ENCODE measurements around the gene FTO.

Gene FTO

DNA sequence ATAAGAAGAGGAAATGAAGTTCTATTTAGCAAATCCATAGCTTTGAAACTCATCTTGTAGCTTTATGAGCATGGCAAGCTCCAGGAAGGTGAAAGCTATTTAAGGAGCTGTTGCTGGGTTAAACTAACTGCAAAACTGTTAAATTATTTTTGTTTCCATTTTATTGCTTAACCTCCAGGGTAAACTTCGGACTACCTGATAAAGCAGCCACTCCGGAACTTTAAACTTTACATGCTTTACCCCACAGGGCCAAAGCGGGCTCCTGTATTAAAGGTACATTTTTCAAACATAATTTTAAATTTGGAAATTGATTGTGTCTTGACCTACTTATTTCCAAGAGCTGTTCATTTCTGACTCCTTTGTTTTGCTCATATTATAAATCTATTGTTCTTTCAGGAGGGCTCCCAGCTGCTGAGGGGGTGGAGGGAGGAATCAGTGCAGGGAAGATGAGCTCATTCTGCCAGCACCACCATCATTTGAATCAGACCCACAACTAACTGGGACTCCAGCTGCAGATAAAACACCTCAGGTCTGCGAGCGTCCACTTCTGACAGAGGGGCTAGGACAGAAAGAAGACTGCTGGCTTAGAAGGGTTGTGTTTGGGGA, 424.8 kb downstream of the FTO start:
- CTCF ChIA-PET = interaction anchor here (1.5 kb wide), 1 partner anchor 12 kb away, joined by 3 read pairs; no protein-coding TSS in a partner anchor
- POLR2A ChIA-PET = no interaction called here
- DNase-seq (ENCODE audit: low read depth, low spot score) = no peak
- H3K4me3 ChIP-seq (ENCODE audit: low read depth, low read length) = no peak overlapping the region
- TF ChIP-seq, protein P1, sequence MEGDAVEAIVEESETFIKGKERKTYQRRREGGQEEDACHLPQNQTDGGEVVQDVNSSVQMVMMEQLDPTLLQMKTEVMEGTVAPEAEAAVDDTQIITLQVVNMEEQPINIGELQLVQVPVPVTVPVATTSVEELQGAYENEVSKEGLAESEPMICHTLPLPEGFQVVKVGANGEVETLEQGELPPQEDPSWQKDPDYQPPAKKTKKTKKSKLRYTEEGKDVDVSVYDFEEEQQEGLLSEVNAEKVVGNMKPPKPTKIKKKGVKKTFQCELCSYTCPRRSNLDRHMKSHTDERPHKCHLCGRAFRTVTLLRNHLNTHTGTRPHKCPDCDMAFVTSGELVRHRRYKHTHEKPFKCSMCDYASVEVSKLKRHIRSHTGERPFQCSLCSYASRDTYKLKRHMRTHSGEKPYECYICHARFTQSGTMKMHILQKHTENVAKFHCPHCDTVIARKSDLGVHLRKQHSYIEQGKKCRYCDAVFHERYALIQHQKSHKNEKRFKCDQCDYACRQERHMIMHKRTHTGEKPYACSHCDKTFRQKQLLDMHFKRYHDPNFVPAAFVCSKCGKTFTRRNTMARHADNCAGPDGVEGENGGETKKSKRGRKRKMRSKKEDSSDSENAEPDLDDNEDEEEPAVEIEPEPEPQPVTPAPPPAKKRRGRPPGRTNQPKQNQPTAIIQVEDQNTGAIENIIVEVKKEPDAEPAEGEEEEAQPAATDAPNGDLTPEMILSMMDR (IDR thresholded peaks at IDR 0.05; ENCODE audit: insufficient read depth, low read length, missing control alignments) = no peak

DNA sequence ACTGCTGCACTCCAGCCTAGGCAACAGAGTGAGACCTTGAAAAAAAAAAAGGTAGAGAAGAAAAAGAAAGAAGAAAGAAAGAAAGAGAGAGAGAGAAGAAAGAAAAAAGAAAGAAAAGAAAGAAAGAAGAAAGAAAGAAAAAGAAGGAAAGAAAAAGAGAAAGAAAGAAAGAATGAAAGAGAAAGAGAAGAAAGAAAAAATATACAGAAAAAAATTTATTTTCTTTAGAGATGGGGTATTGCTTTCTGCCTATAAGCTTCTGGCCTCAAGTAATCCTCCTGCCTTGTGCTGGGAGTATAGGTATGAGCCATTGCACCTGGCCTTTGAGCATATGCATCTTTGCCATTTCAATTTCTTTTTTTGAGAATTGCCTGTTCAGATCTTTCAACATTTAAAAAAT, 425.9 kb downstream of the FTO start:
- CTCF ChIA-PET = no interaction called here
- POLR2A ChIA-PET = no interaction called here
- TF ChIP-seq, protein P1 (IDR thresholded peaks at IDR 0.05; ENCODE audit: insufficient read depth, low read length, missing control alignments) = no peak

DNA sequence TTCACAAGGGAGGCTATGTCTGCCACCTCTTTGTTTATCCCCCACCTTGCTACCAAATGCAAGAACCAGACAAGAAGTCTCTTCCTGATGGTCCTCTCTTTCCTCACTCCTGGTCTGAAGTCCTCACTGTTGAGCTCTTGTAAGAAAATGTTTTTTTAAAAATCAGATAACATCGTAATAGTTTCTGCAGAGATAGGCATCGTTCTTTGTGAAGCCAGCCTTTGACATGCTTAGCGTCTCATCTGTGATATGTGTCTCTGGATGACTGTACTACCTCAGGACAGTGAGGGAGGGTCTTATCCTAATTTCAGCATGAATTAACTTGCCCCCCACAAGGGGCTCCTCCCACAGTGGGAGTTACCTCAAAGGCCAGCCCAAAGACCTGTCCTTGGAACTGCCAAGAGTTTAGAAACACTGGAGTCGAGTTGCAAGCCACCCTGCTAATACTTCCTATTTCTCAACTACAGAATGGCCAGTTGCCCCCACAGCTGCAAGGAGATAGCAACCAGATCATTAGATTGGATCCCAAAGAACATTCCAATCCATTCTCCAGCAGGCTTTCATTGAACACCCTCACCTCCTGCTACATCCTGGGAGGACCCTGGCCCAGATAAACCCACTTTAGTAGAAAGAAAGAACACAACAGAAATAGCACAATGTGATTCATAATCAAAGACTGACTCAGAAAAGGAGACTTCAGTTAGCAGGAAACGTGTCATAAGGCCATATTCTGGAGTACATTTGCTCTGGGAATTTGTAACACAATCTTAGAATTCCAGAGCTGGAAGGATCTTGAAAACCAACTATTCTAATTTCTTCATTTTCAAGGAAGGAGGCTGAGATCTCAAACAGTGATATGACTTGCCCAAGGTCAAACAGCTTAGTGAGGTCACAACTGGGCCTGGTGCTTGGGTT, 431.7 kb downstream of the FTO start:
- TF ChIP-seq, protein P1 (IDR thresholded peaks at IDR 0.05; ENCODE audit: insufficient read depth, low read length, missing control alignments) = no peak
- DNase-seq (ENCODE audit: low read depth, low spot score) = peak; percentile 59
- H3K4me3 ChIP-seq (ENCODE audit: low read depth, low read length) = no peak overlapping the region
- POLR2A ChIA-PET = no interaction called here
- CTCF ChIA-PET = interaction anchor here (1.2 to 1.4 kb wide), 3 partner anchors 11 to 586 kb away, joined by 3 read pairs; no protein-coding TSS in a partner anchor

More for the DNA sequence above, 425.9 kb downstream of the FTO start:
- no peak for DNase-seq (ENCODE audit: low read depth, low spot score)
- no peak overlapping the region for H3K4me3 ChIP-seq (ENCODE audit: low read depth, low read length)

DNA sequence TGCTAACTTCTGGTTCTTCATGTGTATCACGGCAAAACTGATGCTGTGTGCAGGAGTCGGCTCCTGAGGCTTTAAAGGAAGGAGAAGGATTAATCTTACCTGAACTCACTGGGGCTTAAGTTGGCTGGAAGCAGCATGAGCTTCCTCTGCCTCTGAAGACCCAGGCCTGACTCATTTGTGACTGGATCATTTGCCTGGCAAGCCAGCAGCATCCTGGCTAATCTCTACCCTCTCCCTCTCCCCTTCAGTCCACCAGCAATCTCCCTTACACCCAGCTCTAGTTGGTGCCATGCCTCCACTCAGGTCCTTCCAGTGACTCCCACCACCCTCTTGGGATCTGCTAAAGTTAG, 432.3 kb downstream of the FTO start:
- no peak overlapping the region for H3K4me3 ChIP-seq (ENCODE audit: low read depth, low read length)
- ChIA-PET POLR2A (no interaction called here), CTCF (interaction anchor here (1.2 kb wide), 1 partner anchor 587 kb away, joined by 3 read pairs; no protein-coding TSS in a partner anchor)
- no peak for DNase-seq (ENCODE audit: low read depth, low spot score)
- TF ChIP-seq, protein P1 (IDR thresholded peaks at IDR 0.05; ENCODE audit: insufficient read depth, low read length, missing control alignments) = no peak

DNA sequence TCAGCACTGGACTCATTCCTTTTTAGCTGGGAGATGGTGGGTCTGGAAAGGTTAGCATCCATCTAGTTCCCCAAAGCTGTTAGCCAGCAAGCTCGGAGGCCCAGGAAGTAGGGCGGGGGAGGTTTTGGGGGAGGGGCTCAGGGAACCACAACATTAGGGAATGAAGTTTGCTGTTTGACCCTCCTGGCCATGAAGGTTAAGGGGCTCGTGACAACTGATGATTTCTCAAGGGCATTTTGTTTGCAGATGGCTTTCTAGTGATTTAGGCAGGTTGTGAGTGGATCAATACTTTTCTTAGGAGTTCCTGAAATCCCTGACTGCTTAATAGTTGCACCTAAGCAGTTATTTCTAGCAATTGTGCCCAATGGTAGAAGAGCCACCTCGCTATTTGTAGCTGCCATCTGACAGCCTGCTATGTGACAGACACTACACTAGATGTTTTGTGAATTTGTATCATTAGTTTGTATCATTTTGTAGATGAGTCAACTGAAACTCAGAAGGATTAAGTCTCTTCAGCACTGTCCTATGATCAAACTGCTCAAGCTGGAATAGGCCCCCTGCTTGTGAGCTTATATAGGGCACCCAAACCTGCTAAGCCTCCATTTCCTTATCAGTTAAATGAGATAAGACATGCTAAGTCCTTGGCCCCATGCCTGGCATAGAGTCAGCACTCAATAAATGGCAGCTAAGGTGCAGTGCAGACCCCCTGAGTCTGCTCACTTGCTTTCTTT, 436.3 kb downstream of the FTO start:
- DNase-seq (ENCODE audit: low read depth, low spot score) = no peak
- POLR2A ChIA-PET = no interaction called here
- TF ChIP-seq, protein P1 (IDR thresholded peaks at IDR 0.05; ENCODE audit: insufficient read depth, low read length, missing control alignments) = no peak
- no peak overlapping the region for H3K4me3 ChIP-seq (ENCODE audit: low read depth, low read length)
- CTCF ChIA-PET = interaction anchor here (1.0 to 1.4 kb wide), 2 partner anchors 12 to 249 kb away, joined by 3 to 4 read pairs; no protein-coding TSS in a partner anchor

DNA sequence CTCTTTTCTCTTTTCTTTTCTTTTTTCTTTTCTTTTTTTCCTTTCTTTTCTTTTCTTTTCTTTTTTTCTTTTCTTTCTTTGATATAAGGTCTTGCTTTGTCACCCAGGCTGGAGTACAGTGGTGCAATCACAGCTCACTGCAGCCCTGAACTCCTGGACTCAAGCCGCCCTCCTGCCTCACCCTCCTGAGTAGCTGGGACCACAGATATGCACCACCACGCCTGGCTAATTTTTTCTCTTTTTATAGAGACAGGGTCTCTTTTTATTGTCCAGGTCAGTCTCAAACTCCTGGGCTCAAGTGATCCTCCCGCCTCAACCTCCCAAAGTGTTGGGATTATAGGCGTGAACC, 436.8 kb downstream of the FTO start:
- ChIA-PET CTCF (interaction anchor here (1.0 to 1.4 kb wide), 2 partner anchors 12 to 249 kb away, joined by 3 to 4 read pairs; no protein-coding TSS in a partner anchor), POLR2A (no interaction called here)
- DNase-seq (ENCODE audit: low read depth, low spot score) = no peak
- TF ChIP-seq, protein P1 (IDR thresholded peaks at IDR 0.05; ENCODE audit: insufficient read depth, low read length, missing control alignments) = no peak
- H3K4me3 ChIP-seq (ENCODE audit: low read depth, low read length) = no peak overlapping the region
